Body of pancreas (tissue), 4 donors: ENCODE results near the gene TAAR9.

Source experiments
- POLR2A ChIP-seq, 3 donors: fragments of 450-650 bp; IDR thresholded peaks; one replicate each; pipeline ENCODE4 v1.6.1; 2016; ENCODE audit warnings: antibody characterized with exemption in 3 of 3, mild to moderate bottlenecking in 2 of 3
- TF ChIP-seq, protein P1 (sequence below), 7 experiments: fragments of 450-650 bp in 4 of 7; fragments of 200-600 bp in 3 of 7; sonication (generic) in 3 of 7; IDR thresholded peaks; one replicate each; pipeline ENCODE4 v1.5.1; 2016 to 2019; ENCODE audit warnings: antibody characterized with exemption in 7 of 7

DNA sequence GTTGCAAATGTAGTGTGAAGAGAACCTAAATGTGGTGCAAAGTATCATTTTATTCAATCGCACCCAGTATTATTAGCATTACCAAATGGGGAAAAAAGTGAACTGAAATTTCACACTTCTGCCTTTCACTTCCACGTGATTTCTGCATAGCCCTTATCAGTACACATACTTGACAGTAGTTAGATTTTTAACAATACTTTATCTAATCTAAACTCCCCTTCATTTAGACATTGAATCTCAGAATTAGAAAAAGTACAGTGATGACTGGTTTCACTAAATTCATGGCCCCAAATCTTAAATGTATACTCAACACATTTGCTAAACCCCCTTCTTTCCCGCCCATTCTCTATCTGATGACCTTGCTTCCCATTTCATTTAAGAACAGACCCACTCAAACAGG lies 39.4 kb upstream of the TAAR9 start:
- TF ChIP-seq, protein P1, sequence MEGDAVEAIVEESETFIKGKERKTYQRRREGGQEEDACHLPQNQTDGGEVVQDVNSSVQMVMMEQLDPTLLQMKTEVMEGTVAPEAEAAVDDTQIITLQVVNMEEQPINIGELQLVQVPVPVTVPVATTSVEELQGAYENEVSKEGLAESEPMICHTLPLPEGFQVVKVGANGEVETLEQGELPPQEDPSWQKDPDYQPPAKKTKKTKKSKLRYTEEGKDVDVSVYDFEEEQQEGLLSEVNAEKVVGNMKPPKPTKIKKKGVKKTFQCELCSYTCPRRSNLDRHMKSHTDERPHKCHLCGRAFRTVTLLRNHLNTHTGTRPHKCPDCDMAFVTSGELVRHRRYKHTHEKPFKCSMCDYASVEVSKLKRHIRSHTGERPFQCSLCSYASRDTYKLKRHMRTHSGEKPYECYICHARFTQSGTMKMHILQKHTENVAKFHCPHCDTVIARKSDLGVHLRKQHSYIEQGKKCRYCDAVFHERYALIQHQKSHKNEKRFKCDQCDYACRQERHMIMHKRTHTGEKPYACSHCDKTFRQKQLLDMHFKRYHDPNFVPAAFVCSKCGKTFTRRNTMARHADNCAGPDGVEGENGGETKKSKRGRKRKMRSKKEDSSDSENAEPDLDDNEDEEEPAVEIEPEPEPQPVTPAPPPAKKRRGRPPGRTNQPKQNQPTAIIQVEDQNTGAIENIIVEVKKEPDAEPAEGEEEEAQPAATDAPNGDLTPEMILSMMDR (IDR thresholded peaks at IDR 0.05): no peak
- TF ChIP-seq POLR2A (IDR thresholded peaks at IDR 0.05): no peak
